KBM-7 (cell line): ENCODE results near the gene NBDY.
"Not testable (repeated sequence)": the region's sequence is repeated elsewhere in the genome, so short reads cannot be mapped to it uniquely, and the experiment has no call there.

Experiments used
- DNase-seq: peaks from one replicate; pipeline ENCODE4 v3.0.0-alpha.2; 2015
- in situ Hi-C: fragments of 300-500 bp; cut with MboI; formaldehyde crosslinking; loops from 2 replicates; pipeline ENCODE4 v1.14.3; 2020; ENCODE audit warnings: low sequenced_read_pairs, low pct_unique_long_range_greater_than_20kb, mixed read lengths

Gene NBDY

GRCh38 chrX:56794404-56795230, 65.6 kb downstream of the NBDY start:
- in situ Hi-C loops: loop anchor here (25.0 kb wide), 1 partner anchor 193 kb away; the partner anchor contains the start of gene SPIN3
- DNase-seq: no peak

- DNase-seq: no peak
- in situ Hi-C loops: loop anchor here (25.0 kb wide), 1 partner anchor 192 kb away; the partner anchor contains the start of gene SPIN3
Measured at GRCh38 chrX:56795309-56795868, 66.3 kb downstream of the NBDY start.

GRCh38 chrX:56796641-56797395, 67.8 kb downstream of the NBDY start:
- in situ Hi-C loops: loop anchor here (25.0 kb wide), 1 partner anchor 190 kb away; the partner anchor contains the start of gene SPIN3
- no peak for DNase-seq

GRCh38 chrX:56797574-56798338, 68.7 kb downstream of the NBDY start:
- DNase-seq: no peak
- in situ Hi-C loops: loop anchor here (25.0 kb wide), 1 partner anchor 190 kb away; the partner anchor contains the start of gene SPIN3

GRCh38 chrX:56798339-56798711, 69.3 kb downstream of the NBDY start:
- in situ Hi-C loops: loop anchor here (25.0 kb wide), 1 partner anchor 189 kb away; the partner anchor contains the start of gene SPIN3

GRCh38 chrX:56798866-56799758, 70.1 kb downstream of the NBDY start:
- peak; percentile 27 for DNase-seq
- in situ Hi-C loops: loop anchor here (25.0 kb wide), 1 partner anchor 188 kb away; the partner anchor contains the start of gene SPIN3

More at GRCh38 chrX:56798339-56798711, 69.3 kb downstream of the NBDY start:
- no peak for DNase-seq

GRCh38 chrX:56800307-56800706, 71.3 kb downstream of the NBDY start:
- no peak for DNase-seq
- in situ Hi-C loops: no loop called here

GRCh38 chrX:56800801-56801200, 71.8 kb downstream of the NBDY start:
- no peak for DNase-seq
- in situ Hi-C loops: no loop called here

GRCh38 chrX:56802428-56802827, 73.4 kb downstream of the NBDY start:
- DNase-seq: no peak
- in situ Hi-C loops: no loop called here

- DNase-seq: no peak
- in situ Hi-C loops: no loop called here
Measured at GRCh38 chrX:56802921-56803849, 74.1 kb downstream of the NBDY start.

GRCh38 chrX:56803850-56804681, 75.0 kb downstream of the NBDY start:
- in situ Hi-C loops: no loop called here
- no peak for DNase-seq

GRCh38 chrX:56804867-56805266, 75.8 kb downstream of the NBDY start:
- no peak for DNase-seq
- in situ Hi-C loops: no loop called here

- in situ Hi-C loops: no loop called here
- DNase-seq: no peak
Measured at GRCh38 chrX:56805399-56805798, 76.4 kb downstream of the NBDY start.

GRCh38 chrX:56806176-56806575, 77.1 kb downstream of the NBDY start:
- DNase-seq, in situ Hi-C loops: not testable (repeated sequence)

GRCh38 chrX:56811599-56811998, 82.6 kb downstream of the NBDY start:
- DNase-seq: no peak
- in situ Hi-C loops: no loop called here

GRCh38 chrX:56812515-56813105, 83.6 kb downstream of the NBDY start:
- peak; percentile 45 for DNase-seq
- in situ Hi-C loops: no loop called here
